RWPE2 (cell line): ENCODE data around the gene CSKMT.

ENCODE experiments used
- ATAC-seq: fragments of 200-7000 bp; cut with Tn5 transposase; 3 replicates; pipeline ENCODE4 v1.9.1; 2021; ENCODE audit warnings: low read depth
- DNase-seq: peaks from one replicate; pipeline ENCODE4 v3.0.0-alpha.2; 2020; ENCODE audit warnings: low spot score
- H3K27ac ChIP-seq: fragments of 450-650 bp; 2 replicates; pipeline ENCODE4 v1.5.1; 2017; ENCODE audit warnings: mild to moderate bottlenecking; ENCODE audit not compliant: poor library complexity, severe bottlenecking
- H3K27me3 ChIP-seq: fragments of 250-450 bp; sonication (Bioruptor Pico); 2 replicates; pipeline ENCODE4 v1.5.1; 2021; ENCODE audit warnings: mild to moderate bottlenecking, moderate library complexity; ENCODE audit not compliant: insufficient read depth, poor library complexity, severe bottlenecking
- H3K36me3 ChIP-seq: fragments of 250-450 bp; sonication (Bioruptor Pico); 2 replicates; pipeline ENCODE4 v1.5.1; 2020; ENCODE audit warnings: low read depth, mild to moderate bottlenecking, moderate library complexity
- H3K4me1 ChIP-seq: fragments of 250-450 bp; sonication (Bioruptor Pico); 2 replicates; pipeline ENCODE4 v1.5.1; 2021; ENCODE audit warnings: mild to moderate bottlenecking, moderate library complexity; ENCODE audit not compliant: insufficient read depth, poor library complexity, severe bottlenecking
- H3K4me3 ChIP-seq: fragments of 250-450 bp; sonication (Bioruptor Pico); 2 replicates; pipeline ENCODE4 v1.5.1; 2021; ENCODE audit warnings: mild to moderate bottlenecking, moderate library complexity; ENCODE audit not compliant: severe bottlenecking
- H3K9me3 ChIP-seq: fragments of 250-450 bp; sonication (Bioruptor Pico); 2 replicates; pipeline ENCODE4 v1.5.1; 2021; ENCODE audit warnings: mild to moderate bottlenecking, moderate library complexity; ENCODE audit not compliant: severe bottlenecking
- CTCF ChIP-seq: fragments of 450-650 bp; IDR thresholded peaks from one replicate; pipeline ENCODE4 v1.5.1; 2017; ENCODE audit warnings: mild to moderate bottlenecking, moderate library complexity; ENCODE audit not compliant: poor library complexity, severe bottlenecking

Gene CSKMT

DNA sequence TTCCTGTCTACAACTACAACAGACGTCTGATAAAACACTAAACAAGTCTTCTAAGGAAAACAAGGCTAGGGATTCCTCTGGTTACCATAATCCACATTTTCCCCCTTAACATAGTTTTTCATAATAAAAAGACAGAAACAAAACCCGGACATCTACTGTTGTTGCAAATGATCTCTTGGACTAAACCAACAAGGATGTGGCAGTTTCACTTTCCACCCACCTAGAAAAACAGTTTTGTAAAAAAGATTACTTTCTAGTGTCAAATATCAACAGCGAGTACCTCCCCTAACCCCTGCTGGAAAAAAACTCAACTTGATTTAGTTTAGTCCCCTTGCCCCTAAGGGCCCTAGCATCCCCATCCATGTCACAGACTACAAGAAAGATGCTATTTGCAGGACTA is 47.7 kb downstream of the CSKMT start:
- no peak for DNase-seq
- Histone ChIP-seq H3K4me3 (no peak overlapping the region), H3K27me3 (no peaks in the 10 kb centered on the region), H3K36me3 (peaks cover 71% of the 10 kb centered on the region), H3K4me1 (no peaks in the 10 kb centered on the region), H3K9me3 (no peaks in the 10 kb centered on the region), H3K27ac (no peak overlapping the region)
- no peak for TF ChIP-seq CTCF
- ATAC-seq: no peak

- DNase-seq (no peak), ATAC-seq (no peak)
- Histone ChIP-seq H3K27ac (no peak overlapping the region), H3K9me3 (no peaks in the 10 kb centered on the region), H3K36me3 (peaks cover 76% of the 10 kb centered on the region), H3K4me3 (no peak overlapping the region), H3K4me1 (no peaks in the 10 kb centered on the region), H3K27me3 (no peaks in the 10 kb centered on the region)
- TF ChIP-seq CTCF: no peak
Observed at GRCh38 chr11:62713343-62713742, 48.2 kb downstream of the CSKMT start.

- no peak overlapping the region for H3K4me3 ChIP-seq
- H3K36me3 ChIP-seq: peaks cover 92% of the 10 kb centered on the region
- DNase-seq: no peak
- no peaks in the 10 kb centered on the region for H3K27me3 ChIP-seq
- no peaks in the 10 kb centered on the region for H3K4me1 ChIP-seq
- no peak overlapping the region for H3K27ac ChIP-seq
- no peak for TF ChIP-seq CTCF
- no peak for ATAC-seq
- H3K9me3 ChIP-seq: no peaks in the 10 kb centered on the region
Observed at GRCh38 chr11:62715150-62716130, 50.3 kb downstream of the CSKMT start.

- Histone ChIP-seq H3K27ac (no peak overlapping the region), H3K27me3 (no peaks in the 10 kb centered on the region), H3K4me1 (no peaks in the 10 kb centered on the region), H3K36me3 (peaks cover 92% of the 10 kb centered on the region), H3K9me3 (no peaks in the 10 kb centered on the region), H3K4me3 (no peak overlapping the region)
- ATAC-seq (no peak), DNase-seq (no peak)
- TF ChIP-seq CTCF: no peak
Observed at GRCh38 chr11:62716206-62716605, 51.1 kb downstream of the CSKMT start.

DNA sequence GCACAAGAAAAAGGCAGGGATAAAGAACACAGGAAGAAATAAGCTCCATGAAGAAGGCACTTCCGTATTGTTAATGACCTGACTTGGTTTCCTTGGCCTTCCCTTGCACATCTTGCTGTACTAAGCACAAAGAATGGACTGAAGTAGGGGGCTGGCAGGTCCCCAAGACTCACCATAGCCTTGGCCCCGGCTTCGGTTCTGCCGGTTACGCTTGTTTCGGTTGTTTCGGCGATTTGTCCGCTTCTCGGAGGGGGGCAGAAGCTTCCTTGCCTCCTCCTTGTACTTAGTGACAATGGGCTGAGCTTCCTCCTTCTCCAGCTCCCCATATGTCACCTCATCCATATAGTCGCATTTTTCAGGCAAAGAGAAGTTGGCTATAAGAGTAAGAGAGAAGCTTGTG is 51.7 kb downstream of the CSKMT start:
- no peaks in the 10 kb centered on the region for H3K4me1 ChIP-seq
- no peak overlapping the region for H3K4me3 ChIP-seq
- H3K9me3 ChIP-seq: no peaks in the 10 kb centered on the region
- ATAC-seq: no peak
- no peak for TF ChIP-seq CTCF
- no peaks in the 10 kb centered on the region for H3K27me3 ChIP-seq
- no peak for DNase-seq
- H3K27ac ChIP-seq: no peak overlapping the region
- peaks cover 92% of the 10 kb centered on the region for H3K36me3 ChIP-seq
